GM19467 (cell line): ENCODE measurements around the gene ECHDC3.

ENCODE experiments used
- ATAC-seq: cut with Tn5 transposase; IDR thresholded peaks from one replicate; pipeline ENCODE4 v1.9.1; 2021; ENCODE audit warnings: mild to moderate bottlenecking, moderate library complexity; ENCODE audit not compliant: unreplicated experiment

Gene ECHDC3

GRCh38 chr10:11808808-11809207 lies 66.6 kb downstream of the ECHDC3 start:
- no peak for ATAC-seq

GRCh38 chr10:11810313-11810766 lies 68.2 kb downstream of the ECHDC3 start:
- no peak for ATAC-seq

- no peak for ATAC-seq
Observed at GRCh38 chr10:11810973-11811372, 68.8 kb downstream of the ECHDC3 start.

GRCh38 chr10:11813177-11813576 lies 71.0 kb downstream of the ECHDC3 start:
- no peak for ATAC-seq
